Measurements from ENCODE around the gene LENG9.

Gene LENG9

GRCh38 chr19:54439174-54439851 lies 24.3 kb downstream of the LENG9 start:
- no peak for DNase-seq (ENCODE audit: low spot score)

DNA sequence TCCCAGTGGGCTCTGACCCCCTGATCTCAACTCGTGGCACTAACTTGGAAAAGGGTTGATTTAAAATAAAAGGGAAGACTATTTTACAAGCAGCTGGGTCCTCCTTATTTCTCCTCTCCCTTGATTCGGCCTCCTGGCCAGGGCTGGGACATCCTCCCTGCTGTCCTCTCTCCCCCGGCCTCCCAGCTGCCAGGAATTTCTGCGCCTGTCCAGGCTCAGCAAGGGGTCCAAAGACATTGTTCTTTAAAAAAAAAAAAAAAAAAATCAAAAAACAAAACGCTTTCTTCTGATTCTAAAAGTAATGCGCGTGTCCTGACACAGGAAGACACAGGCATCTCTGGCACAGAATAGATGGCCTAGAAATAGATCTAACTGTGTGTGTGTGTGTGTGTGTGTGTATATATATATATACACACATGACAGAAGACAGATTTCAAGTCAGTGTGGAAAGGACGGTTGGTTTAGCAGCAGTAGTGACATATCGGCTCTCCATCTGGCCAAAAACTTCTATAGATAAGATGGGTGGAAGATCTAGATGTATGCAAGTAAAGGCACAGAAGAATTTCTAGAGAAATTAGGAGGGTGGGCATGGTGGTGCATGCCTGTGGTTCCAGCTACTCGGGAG lies 26.8 kb downstream of the LENG9 start:
- DNase-seq (ENCODE audit: low spot score) = no peak

- DNase-seq (ENCODE audit: low spot score) = no peak
Measured at GRCh38 chr19:54436031-54436523, 27.5 kb downstream of the LENG9 start.

DNA sequence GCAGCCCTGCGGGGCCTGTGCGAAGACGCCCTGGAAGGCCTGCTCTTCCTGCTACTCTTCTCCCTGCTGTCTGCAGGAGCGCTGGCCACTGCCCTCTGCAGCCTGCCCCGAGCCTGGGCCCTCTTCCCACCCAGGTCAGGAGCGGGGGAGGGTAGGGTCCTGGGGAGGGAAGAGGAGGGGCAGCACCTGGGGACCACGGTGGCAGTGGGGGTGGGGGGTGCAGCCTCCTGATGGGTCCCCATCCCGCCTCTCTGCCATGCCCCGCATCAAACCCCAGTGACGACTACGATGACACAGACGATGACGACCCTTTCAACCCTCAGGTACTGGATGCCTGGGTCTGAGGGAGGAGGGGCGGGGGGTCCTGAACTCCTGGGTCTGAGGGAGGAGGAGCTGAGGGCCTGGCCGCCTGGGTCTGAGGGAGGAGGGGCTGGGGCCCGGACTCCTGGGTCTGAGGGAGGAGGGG lies 28.0 kb downstream of the LENG9 start:
- no peak for DNase-seq (ENCODE audit: low spot score)

GRCh38 chr19:54434873-54435214 lies 28.7 kb downstream of the LENG9 start:
- DNase-seq (ENCODE audit: low spot score) = no peak

DNA sequence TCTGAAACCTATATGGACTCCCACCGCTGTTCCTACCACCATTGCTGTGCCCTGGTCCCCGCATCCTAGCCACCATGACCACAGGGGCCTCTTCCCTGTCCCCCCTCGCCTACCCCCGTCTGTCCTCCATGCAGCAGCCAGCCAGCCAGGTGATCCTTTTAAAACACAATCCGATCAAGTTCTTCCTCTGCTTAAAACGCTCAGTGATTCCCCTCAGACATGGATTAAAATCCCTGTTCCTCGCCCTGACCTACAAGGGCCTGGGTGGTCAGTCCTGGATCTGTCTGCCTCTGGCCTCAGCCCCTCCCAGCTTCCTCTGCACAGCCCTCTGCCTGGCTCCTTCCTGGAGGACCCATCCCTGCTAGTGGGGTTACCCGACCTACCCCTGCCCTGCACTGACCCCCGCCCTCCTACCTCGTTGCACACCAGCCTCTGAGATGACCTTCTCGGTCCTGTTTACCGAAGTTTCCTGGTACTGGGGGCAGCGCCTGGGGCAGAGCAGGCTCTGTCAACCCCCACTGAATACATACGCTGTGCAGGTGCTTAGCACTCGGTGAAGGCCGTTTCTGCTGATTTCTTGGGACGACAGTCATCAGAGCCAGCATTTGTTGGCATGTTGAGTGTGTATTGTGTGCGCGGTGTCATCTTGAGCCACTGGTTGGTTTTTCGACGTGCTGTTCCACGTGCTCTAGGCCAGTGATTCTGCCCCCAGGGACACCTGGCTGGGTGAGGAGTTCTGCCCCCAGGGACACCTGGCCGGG lies 29.3 kb downstream of the LENG9 start:
- no peak for DNase-seq (ENCODE audit: low spot score)

DNA sequence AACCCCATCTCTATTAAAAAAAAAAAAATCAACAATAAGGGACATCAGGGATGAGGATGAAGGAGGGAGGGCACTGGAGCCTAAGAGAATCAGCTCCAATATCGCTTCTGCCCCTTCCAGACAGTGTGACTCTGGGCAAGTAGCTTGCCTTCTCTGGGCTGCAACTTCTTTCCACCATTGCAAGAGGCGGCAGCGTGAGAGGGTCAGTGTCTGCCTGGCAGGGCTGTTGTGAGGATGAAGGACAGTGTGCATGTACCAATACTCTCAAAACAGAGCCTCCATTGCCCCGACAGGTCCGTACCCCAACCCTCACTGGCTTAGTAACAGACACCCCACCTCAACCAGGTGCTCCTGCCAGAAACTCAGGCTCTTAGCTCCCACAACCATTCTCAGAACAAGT lies 29.9 kb downstream of the LENG9 start:
- DNase-seq (ENCODE audit: low spot score) = no peak

- peak; percentile 24 for DNase-seq (ENCODE audit: low spot score)
Measured at GRCh38 chr19:54432144-54432738, 31.3 kb downstream of the LENG9 start.

GRCh38 chr19:54431255-54431838 lies 32.2 kb downstream of the LENG9 start:
- DNase-seq (ENCODE audit: low spot score) = peak; percentile 74

DNA sequence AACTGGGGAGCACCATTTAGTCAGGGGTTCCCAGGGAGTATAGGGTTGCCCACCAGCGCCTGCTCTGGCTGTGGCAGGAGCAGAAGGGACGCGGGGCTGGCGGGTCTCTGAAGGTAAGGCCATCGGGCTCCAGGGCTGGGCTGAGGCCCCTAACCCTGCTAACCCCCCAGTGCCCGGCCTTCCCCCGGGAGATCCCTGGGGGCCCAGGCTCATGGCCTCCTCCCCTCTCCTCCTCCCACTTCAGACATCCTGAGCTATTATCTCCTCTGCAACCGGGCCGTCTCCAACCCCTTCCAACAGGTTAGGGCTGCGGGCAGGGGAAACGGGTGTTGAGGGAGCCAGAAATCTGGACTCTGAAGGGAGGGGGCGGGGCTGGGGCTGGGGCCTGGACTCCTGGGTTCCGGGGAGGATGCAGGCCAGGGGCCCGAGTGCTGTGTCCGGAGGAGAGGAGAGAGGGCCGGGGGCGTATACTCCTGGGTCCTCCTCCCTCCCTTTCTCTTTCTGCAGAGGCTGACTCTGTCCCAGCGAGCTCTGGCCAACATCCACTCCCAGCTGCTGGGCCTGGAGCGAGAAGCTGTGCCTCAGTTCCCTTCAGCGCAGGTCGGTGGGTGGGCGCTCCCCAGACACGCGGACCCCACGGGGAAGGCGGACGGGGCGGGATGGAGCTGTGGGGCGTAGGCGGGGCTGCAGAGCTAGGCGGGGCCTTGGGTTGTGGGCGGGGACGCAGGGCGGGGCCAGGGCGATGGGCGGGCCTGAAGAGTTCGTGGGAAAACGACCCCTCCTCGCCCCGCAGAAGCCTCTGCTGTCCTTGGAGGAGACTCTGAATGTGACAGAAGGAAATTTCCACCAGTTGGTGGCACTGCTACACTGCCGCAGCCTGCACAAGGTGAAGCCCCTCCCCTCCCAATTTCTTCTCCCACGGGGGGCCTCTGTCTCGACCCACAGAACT lies 33.0 kb downstream of the LENG9 start:
- peak; percentile 50 for DNase-seq (ENCODE audit: low spot score)

GRCh38 chr19:54429545-54430227 lies 33.9 kb downstream of the LENG9 start:
- no peak for DNase-seq (ENCODE audit: low spot score)

GRCh38 chr19:54429176-54429495 lies 34.4 kb downstream of the LENG9 start:
- DNase-seq (ENCODE audit: low spot score) = no peak

DNA sequence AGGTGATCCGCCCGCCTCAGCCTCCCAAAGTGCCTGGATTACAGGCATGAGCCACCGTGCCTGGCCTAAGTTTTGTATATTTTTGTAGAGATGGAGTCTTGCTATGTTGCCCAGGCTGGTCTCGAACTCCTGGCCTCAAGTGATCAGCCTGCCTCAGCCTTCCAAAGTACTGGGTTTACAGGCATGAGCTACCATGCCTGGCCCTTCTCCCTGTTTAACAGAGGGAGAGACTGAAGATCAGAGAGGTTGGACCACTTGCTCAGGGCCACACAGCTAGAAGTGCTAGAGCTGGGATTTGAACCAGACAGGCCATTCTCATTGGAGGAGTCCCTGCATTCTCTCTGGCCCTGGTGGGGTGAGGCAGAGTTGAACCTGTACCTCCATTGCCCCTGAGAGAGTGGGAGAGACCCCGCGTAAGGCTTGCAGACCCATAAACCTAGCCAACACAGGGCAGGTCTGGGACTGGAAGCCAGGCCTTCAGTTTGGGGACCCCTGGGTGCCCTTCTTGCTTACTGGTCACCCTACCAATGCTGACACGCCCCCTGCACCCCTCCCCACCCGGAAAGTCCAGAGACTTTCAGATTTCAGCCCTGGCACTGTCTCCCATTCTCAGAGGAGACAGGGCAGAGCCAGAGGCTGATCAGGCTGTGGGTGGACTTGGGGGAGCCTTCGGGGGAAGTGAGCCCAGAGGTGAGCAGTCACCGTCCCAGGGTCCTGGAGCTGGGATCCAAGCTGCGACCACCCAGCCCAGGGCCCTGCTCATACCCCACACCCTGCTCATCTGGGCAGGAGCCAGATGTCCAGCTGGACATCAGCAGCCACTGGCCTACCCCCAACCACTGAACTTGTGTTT lies 35.0 kb downstream of the LENG9 start:
- no peak for DNase-seq (ENCODE audit: low spot score)

DNA sequence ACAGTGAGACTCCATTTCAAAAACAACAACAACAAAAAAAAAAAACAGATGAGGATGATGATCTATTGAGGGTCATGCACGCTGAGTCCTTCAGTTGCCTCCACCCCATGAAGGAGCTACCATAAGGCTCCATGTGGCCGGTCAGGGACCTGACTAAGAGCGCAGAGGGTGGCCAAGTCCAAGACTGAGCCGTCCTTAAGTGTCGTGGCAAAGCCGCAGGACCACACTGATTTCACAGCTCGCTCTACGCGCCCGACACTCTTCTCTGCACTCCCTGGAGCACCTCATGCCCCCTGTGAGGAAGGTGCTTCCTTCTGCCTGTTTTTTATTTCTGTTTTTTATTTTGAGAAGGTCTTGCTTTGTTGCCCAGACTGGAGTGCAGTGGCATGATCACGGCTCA lies 36.0 kb downstream of the LENG9 start:
- no peak for DNase-seq (ENCODE audit: low spot score)

GRCh38 chr19:54426291-54426931 lies 37.2 kb downstream of the LENG9 start:
- DNase-seq (ENCODE audit: low spot score) = no peak

DNA sequence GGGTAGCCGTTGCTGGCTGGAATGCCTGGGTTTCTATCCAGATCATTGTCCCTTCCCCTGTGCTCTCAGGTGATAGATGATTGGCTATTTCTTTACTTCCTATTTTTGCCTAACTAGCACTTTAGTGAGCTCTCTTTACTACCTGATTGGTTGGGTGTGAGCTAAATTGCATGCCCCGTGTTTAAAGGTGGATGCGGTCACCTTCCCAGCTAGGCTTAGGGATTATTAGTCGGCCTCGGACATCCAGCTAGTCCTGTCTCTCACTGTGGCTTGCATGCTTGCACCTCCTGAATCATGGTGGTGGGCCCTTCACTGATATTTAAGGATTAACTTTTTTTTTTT lies 38.2 kb downstream of the LENG9 start:
- DNase-seq (ENCODE audit: low spot score) = no peak

GRCh38 chr19:54424660-54425381 lies 38.8 kb downstream of the LENG9 start:
- no peak for DNase-seq (ENCODE audit: low spot score)

GRCh38 chr19:54424201-54424600 lies 39.4 kb downstream of the LENG9 start:
- no peak for DNase-seq (ENCODE audit: low spot score)

- DNase-seq (ENCODE audit: low spot score) = no peak
Measured at GRCh38 chr19:54422136-54422535, 41.4 kb downstream of the LENG9 start.

Measured in LoVo (cell line).